Trophoblast cell (in vitro differentiated cells and primary cell): ENCODE results near the gene CADM1.

ENCODE experiments used
- DNase-seq, 2 donors: peaks; one replicate each; pipeline ENCODE4 v3.0.0-alpha.2; 2016
- H2AFZ ChIP-seq: 2 replicates; pipeline ENCODE4 v1.6.1; 2013; ENCODE audit warnings: low read length, moderate library complexity, mild to moderate bottlenecking; ENCODE audit not compliant: insufficient read depth, poor library complexity
- H2AK5ac ChIP-seq: 2 replicates; pipeline ENCODE4 v1.6.1; 2013; ENCODE audit warnings: mild to moderate bottlenecking, low read length
- H2BK120ac ChIP-seq: 2 replicates; pipeline ENCODE4 v1.6.1; 2013; ENCODE audit warnings: low read length, mild to moderate bottlenecking, moderate library complexity; ENCODE audit not compliant: insufficient read depth, poor library complexity
- H2BK12ac ChIP-seq: 2 replicates; pipeline ENCODE4 v1.6.1; 2013; ENCODE audit warnings: mild to moderate bottlenecking, low read length, moderate library complexity
- H2BK5ac ChIP-seq: 2 replicates; pipeline ENCODE4 v1.6.1; 2013; ENCODE audit warnings: low read length, low read depth, moderate library complexity, mild to moderate bottlenecking; ENCODE audit not compliant: poor library complexity
- H3K14ac ChIP-seq: 2 replicates; pipeline ENCODE4 v1.6.1; 2013; ENCODE audit warnings: mild to moderate bottlenecking, low read length
- H3K18ac ChIP-seq: 2 replicates; pipeline ENCODE4 v1.6.1; 2013; ENCODE audit warnings: mild to moderate bottlenecking, low read length
- H3K23ac ChIP-seq: 2 replicates; pipeline ENCODE4 v1.6.1; 2013; ENCODE audit warnings: low read length
- H3K27ac ChIP-seq: 2 replicates; pipeline ENCODE4 v1.5.1; 2013; ENCODE audit warnings: low read depth, mild to moderate bottlenecking, inconsistent platforms, low read length, moderate library complexity
- H3K27me3 ChIP-seq: 2 replicates; pipeline ENCODE4 v1.6.1; 2013; ENCODE audit warnings: inconsistent platforms, mild to moderate bottlenecking, low read length, moderate library complexity; ENCODE audit not compliant: insufficient read depth
- H3K36me3 ChIP-seq, 2 experiments: 1 replicate in 1 of 2; 2 replicates in 1 of 2; pipeline ENCODE4 v1.6.1; 2013; ENCODE audit warnings: low read length in 2 of 2, mild to moderate bottlenecking in 2 of 2, moderate library complexity in 1 of 2; ENCODE audit not compliant: insufficient read depth in 2 of 2, control insufficient read depth in 1 of 2
- H3K4ac ChIP-seq: 2 replicates; pipeline ENCODE4 v1.6.1; 2013; ENCODE audit warnings: low read depth, mild to moderate bottlenecking, low read length, moderate library complexity
- H3K4me1 ChIP-seq, 2 experiments: 1 replicate in 1 of 2; 2 replicates in 1 of 2; pipeline ENCODE4 v1.6.1; 2013; ENCODE audit warnings: low read length in 2 of 2, mild to moderate bottlenecking in 2 of 2, moderate library complexity in 1 of 2; ENCODE audit not compliant: insufficient read depth in 2 of 2, control insufficient read depth in 1 of 2
- H3K4me2 ChIP-seq: 2 replicates; pipeline ENCODE4 v1.6.1; 2013; ENCODE audit warnings: inconsistent platforms, mild to moderate bottlenecking, low read length, moderate library complexity
- H3K4me3 ChIP-seq: 2 replicates; pipeline ENCODE4 v1.5.1; 2013; ENCODE audit warnings: mild to moderate bottlenecking, low read depth, low read length, inconsistent platforms
- H3K79me1 ChIP-seq: one replicate; pipeline ENCODE4 v1.6.1; 2013; ENCODE audit warnings: low read length
- H3K79me2 ChIP-seq: 2 replicates; pipeline ENCODE4 v1.6.1; 2013; ENCODE audit warnings: low read length, mild to moderate bottlenecking; ENCODE audit not compliant: control insufficient read depth, insufficient read depth, poor library complexity
- H3K9ac ChIP-seq: 2 replicates; pipeline ENCODE4 v1.6.1; 2013; ENCODE audit warnings: mild to moderate bottlenecking, low read length
- H3K9me3 ChIP-seq: 2 replicates; pipeline ENCODE4 v1.6.1; 2013; ENCODE audit warnings: low read depth, mild to moderate bottlenecking, control low read depth, inconsistent platforms, low read length; ENCODE audit not compliant: insufficient read depth
- H4K12ac ChIP-seq: 2 replicates; pipeline ENCODE4 v1.6.1; 2013; ENCODE audit warnings: low read depth, mild to moderate bottlenecking, low read length, moderate library complexity
- H4K8ac ChIP-seq: 2 replicates; pipeline ENCODE4 v1.6.1; 2013; ENCODE audit warnings: low read depth, mild to moderate bottlenecking, low read length, moderate library complexity
- H4K91ac ChIP-seq: one replicate; pipeline ENCODE4 v1.6.1; 2013; ENCODE audit warnings: low read depth, mild to moderate bottlenecking, low read length, moderate library complexity
- WGBS: extraction: QIAGEN DNeasy Blood & Tissue Kit; methylation state at CpG from one replicate; pipeline ENCODE4 v1.1.7; 2013; ENCODE audit warnings: missing lambda C conversion rate; ENCODE audit not compliant: insufficient read length, insufficient coverage; ENCODE audit errors: extremely low coverage; 5-methylcytosine and 5-hydroxymethylcytosine counted together

The CADM1 gene

DNA sequence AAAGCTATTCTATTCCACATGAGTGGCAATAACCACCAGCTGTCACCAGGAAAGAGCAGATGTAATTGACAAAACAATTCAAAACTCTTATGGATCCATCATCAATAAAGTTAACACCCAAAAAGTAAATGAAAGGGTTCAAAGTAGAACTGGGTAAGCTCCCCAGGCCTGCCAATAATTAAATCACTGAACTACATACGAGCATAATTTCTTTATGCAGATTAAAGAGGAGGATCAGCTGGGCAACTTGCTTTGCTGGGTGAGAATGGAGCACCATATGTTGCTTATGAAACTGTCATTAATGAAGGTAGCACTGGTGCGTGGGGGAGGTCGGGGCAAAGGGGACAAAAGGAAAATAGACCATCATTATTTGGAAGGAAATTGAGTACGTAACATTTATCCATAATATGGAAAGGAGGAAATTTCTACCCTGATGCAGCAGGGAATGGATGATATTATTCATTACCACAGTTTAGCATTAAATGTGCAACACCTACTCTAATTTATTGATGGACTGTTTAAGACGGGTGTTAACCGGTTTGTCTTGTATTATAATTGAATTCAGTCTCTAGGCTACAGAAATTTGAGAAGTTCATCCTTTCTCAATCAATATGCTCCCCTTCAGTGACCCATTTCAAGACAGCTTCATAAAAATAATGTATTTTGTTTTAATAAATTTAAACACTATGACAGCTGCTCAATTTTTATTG, 315.9 kb downstream of the CADM1 start:
- H2AK5ac ChIP-seq: no peak overlapping the region
- H3K4me3 ChIP-seq: no peak overlapping the region
- H3K27me3 ChIP-seq: no peaks in the 10 kb centered on the region
- no peaks in the 10 kb centered on the region for H3K79me2 ChIP-seq
- no peaks in the 10 kb centered on the region for H3K4me1 ChIP-seq
- no peaks in the 10 kb centered on the region for H3K9me3 ChIP-seq
- no peak overlapping the region for H2AFZ ChIP-seq
- no peak overlapping the region for H3K4ac ChIP-seq
- H2BK120ac ChIP-seq: no peak overlapping the region
- no peak overlapping the region for H3K9ac ChIP-seq
- no peaks in the 10 kb centered on the region for H3K36me3 ChIP-seq
- H3K23ac ChIP-seq: no peak overlapping the region
- no peak overlapping the region for H4K91ac ChIP-seq
- H4K8ac ChIP-seq: no peak overlapping the region
- H3K4me2 ChIP-seq: no peak overlapping the region
- no peak overlapping the region for H3K18ac ChIP-seq
- no peak overlapping the region for H4K12ac ChIP-seq
- H3K27ac ChIP-seq: no peak overlapping the region
- DNase-seq: no peak
- H3K14ac ChIP-seq: no peak overlapping the region
- WGBS: no CpG with 5 or more reads among the region's 6 CpGs
- no peak overlapping the region for H2BK12ac ChIP-seq
- H3K79me1 ChIP-seq: no peaks in the 10 kb centered on the region
- no peak overlapping the region for H2BK5ac ChIP-seq

- H3K79me2 ChIP-seq: no peaks in the 10 kb centered on the region
- no peaks in the 10 kb centered on the region for H3K9me3 ChIP-seq
- no peak overlapping the region for H4K8ac ChIP-seq
- no peak overlapping the region for H4K91ac ChIP-seq
- H4K12ac ChIP-seq: no peak overlapping the region
- no peaks in the 10 kb centered on the region for H3K36me3 ChIP-seq
- H3K4me2 ChIP-seq: no peak overlapping the region
- H2AK5ac ChIP-seq: no peak overlapping the region
- no peak for DNase-seq
- no CpG with 5 or more reads among the region's 5 CpGs for WGBS
- H2BK12ac ChIP-seq: no peak overlapping the region
- no peak overlapping the region for H3K18ac ChIP-seq
- no peaks in the 10 kb centered on the region for H3K79me1 ChIP-seq
- no peaks in the 10 kb centered on the region for H3K4me1 ChIP-seq
- H3K9ac ChIP-seq: no peak overlapping the region
- H3K14ac ChIP-seq: no peak overlapping the region
- H3K27ac ChIP-seq: no peak overlapping the region
- H2BK5ac ChIP-seq: no peak overlapping the region
- no peak overlapping the region for H2AFZ ChIP-seq
- no peak overlapping the region for H3K4ac ChIP-seq
- H3K4me3 ChIP-seq: no peak overlapping the region
- H3K27me3 ChIP-seq: no peaks in the 10 kb centered on the region
- no peak overlapping the region for H2BK120ac ChIP-seq
- H3K23ac ChIP-seq: no peak overlapping the region
Measured at GRCh38 chr11:115185931-115186330, 318.3 kb downstream of the CADM1 start.

DNA sequence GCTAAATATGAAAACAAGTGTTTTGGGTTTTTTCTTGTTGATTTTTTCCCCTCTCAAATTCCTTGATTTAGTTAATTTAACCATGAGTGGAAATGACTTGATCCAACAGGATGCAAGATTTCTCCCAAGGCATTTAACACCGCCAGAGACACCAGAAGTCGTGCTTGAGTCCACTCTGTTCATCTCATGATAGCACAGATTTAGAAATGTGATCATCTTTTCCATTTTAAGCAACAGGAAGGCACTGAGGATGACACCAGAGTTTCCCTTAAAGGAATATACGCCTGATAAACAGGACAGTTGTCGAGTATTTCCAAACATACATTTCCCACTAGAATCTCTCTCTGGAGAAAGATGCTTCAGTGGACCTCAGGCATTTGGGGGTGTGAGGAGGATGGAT, 318.7 kb downstream of the CADM1 start:
- Histone ChIP-seq H3K9me3 (no peaks in the 10 kb centered on the region), H3K27ac (no peak overlapping the region), H3K23ac (no peak overlapping the region), H2BK12ac (no peak overlapping the region), H3K4me2 (no peak overlapping the region), H3K79me1 (no peaks in the 10 kb centered on the region), H3K18ac (no peak overlapping the region), H2BK5ac (no peak overlapping the region), H4K91ac (no peak overlapping the region), H3K79me2 (no peaks in the 10 kb centered on the region), H2BK120ac (no peak overlapping the region), H3K27me3 (no peaks in the 10 kb centered on the region), H2AK5ac (no peak overlapping the region), H3K14ac (no peak overlapping the region), H4K8ac (no peak overlapping the region), H3K36me3 (no peaks in the 10 kb centered on the region), H3K4me3 (no peak overlapping the region), H3K4ac (no peak overlapping the region), H3K9ac (no peak overlapping the region), H2AFZ (no peak overlapping the region), H4K12ac (no peak overlapping the region), H3K4me1 (no peaks in the 10 kb centered on the region)
- DNase-seq: no peak
- no CpG with 5 or more reads among the region's 4 CpGs for WGBS

GRCh38 chr11:115184901-115185300, 319.3 kb downstream of the CADM1 start:
- Histone ChIP-seq H3K23ac (no peak overlapping the region), H2BK5ac (no peak overlapping the region), H3K9me3 (no peaks in the 10 kb centered on the region), H3K27ac (no peak overlapping the region), H3K18ac (no peak overlapping the region), H2BK12ac (no peak overlapping the region), H3K4me2 (no peak overlapping the region), H3K79me1 (no peaks in the 10 kb centered on the region), H2AFZ (no peak overlapping the region), H3K4ac (no peak overlapping the region), H2BK120ac (no peak overlapping the region), H3K9ac (no peak overlapping the region), H3K4me1 (no peaks in the 10 kb centered on the region), H2AK5ac (no peak overlapping the region), H3K4me3 (no peak overlapping the region), H4K12ac (no peak overlapping the region), H3K36me3 (no peaks in the 10 kb centered on the region), H3K79me2 (no peaks in the 10 kb centered on the region), H4K91ac (no peak overlapping the region), H3K27me3 (no peaks in the 10 kb centered on the region), H4K8ac (no peak overlapping the region), H3K14ac (no peak overlapping the region)
- no CpG with 5 or more reads among the region's 5 CpGs for WGBS
- DNase-seq: no peak
